NCI-H69 (cell line): ENCODE measurements around the gene TFCP2.
"Not testable (repeated sequence)": the region's sequence is repeated elsewhere in the genome, so short reads cannot be mapped to it uniquely, and the experiment has no call there.

ENCODE experiments used
- DNase-seq: peaks from one replicate; lab custom pipeline; 2025; lab: John Stamatoyannopoulos, UW

TFCP2 gene

DNA sequence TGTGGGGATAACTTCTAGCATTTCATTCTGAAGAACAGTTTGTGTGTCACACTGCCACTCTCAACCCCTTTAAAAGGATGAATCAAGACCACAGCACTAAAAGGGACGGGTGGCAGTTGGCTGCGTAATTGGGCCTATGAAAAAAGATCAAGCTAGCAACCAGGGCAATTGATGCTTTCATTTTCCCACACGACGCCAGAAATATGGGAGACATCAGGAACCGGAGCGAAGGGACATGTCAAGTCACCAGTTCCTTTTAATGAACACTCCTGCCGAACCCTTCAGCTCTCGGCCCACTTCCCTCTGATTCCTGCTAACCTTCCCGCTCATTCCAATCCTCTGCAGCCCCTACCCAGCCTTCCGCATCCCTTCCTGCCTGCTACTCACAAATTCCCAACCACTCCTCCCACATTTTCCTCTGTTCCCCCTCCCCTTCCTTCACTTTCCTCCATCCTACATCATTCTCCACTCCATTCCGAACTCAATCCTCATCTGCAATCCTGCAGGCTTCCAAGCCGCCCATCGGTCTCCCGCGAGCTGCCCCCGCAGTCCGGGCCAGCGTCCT, 90.3 kb downstream of the TFCP2 start:
- peak; percentile 70 for DNase-seq

DNA sequence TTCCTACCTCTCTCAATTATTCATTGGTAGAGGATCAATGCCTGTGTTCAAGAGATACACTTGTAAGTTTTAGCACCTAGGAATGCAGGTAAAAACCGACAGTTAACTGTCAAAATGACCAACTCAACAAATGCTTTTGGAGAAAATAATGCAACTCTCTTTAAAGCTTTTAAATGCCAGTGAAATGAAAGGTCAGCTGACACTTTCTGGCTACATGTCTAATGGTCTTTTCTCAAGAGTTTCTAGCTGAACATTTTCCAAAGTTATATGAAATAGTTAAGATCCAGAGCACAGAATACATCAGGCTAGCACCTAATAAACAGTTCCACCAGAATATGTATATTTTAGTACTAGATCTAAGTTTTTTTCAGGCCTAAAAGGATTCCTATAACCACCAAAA, 91.5 kb downstream of the TFCP2 start:
- DNase-seq, result no peak

- no peak for DNase-seq
Observed at GRCh38 chr12:51080136-51080535, 92.8 kb downstream of the TFCP2 start.

DNA sequence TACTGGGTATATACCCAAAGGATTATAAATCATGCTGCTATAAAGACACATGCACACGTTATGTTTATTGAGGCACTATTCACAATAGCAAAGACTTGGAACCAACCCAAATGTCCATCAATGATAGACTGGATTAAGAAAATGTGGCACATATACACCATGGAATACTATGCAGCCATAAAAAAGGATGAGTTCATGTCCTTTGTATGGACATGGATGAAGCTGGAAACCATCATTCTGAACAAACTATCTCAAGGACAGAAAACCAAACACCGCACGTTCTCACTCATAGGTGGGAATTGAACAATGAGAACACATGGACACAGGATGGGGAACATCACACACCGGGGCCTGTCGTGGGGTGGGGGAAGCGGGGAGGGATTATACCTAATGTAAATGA, 94.1 kb downstream of the TFCP2 start:
- not testable (repeated sequence) for DNase-seq

GRCh38 chr12:51078346-51078745, 94.6 kb downstream of the TFCP2 start:
- not testable (repeated sequence) for DNase-seq

GRCh38 chr12:51077930-51078329, 95.0 kb downstream of the TFCP2 start:
- DNase-seq, result no peak

- DNase-seq, result no peak
Observed at GRCh38 chr12:51076236-51076930, 96.6 kb downstream of the TFCP2 start.

DNA sequence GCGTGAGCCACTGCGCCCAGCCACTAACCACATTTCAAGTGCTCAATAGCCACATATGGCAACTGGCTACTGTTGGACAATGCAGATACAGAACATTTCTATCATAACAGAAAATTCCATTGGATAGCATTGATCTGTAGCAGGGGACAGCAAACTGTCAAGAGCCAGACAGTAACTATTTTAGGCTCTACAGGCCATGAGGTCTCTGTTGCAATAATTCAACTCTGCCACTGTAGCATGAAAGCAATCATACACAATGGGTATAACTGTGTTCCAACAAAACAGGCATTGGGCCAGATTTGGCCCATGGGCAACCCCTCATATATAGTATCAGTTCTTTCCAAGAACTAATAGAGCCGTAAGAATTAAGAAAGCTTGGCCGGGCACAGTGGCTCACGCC, 97.5 kb downstream of the TFCP2 start:
- DNase-seq, result no peak

DNA sequence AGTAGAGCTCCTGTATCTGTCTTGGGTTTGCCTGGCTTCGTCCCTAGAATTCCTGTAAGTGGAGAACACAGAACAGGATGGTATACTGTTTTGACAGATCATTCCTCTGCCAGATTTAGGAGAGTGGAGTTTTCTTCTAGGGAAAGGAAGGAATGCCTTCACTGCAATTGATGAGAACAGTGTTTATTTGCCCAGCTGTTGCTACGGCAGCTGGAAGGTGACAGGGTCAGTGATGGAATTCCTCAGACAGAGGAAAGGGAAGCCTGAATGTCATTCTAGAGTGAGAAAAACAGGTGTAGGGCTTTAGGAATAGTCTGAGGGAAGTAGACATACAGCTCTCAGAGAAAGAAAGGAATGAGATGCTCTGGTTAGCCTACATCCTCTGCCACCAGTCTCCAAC, 101.3 kb downstream of the TFCP2 start:
- no peak for DNase-seq

DNA sequence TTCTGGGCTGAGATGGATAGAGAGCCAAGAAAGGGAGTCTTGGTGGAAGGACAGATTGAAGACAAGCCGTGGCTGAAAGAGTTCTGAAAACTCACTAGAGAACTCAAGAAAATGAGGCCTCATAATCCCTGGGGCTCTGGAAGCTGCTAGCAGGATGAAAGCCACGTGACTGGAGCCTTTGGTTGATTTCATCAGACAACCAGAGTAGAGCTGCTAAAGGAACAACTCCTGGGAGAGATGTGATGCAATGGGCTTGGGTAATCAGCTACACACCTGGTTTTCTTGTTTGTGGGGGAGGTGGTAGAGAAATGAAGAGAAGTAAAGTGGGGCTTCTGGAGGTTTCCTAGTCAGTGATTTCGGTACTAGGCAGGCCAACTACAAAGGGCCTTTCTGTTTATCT, 102.9 kb downstream of the TFCP2 start:
- no peak for DNase-seq

GRCh38 chr12:51067771-51068170, 105.2 kb downstream of the TFCP2 start:
- no peak for DNase-seq

- DNase-seq, result no peak
Observed at GRCh38 chr12:51067229-51067628, 105.7 kb downstream of the TFCP2 start.

- no peak for DNase-seq
Observed at GRCh38 chr12:51065530-51065929, 107.4 kb downstream of the TFCP2 start.

GRCh38 chr12:51062631-51063397, 110.1 kb downstream of the TFCP2 start:
- DNase-seq, result no peak

DNA sequence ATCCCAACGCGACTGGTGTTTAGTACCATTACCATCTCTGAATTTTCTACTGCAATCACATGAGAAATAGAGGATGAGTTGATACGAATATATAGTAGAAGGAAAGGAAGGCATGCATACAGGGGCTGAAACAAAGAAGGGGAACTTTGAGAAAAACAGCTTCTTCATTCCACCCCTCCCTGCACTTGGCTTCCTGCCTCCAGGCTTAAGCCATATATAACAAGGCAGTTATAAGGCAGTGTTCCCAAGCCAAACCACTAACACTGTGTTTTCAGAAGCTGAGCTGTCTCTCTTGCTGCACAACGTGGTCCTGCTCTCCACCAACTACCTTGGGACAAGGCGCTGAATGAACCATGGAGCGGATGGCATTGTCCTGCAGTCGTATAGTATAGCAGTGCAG, 113.8 kb downstream of the TFCP2 start:
- no peak for DNase-seq

DNA sequence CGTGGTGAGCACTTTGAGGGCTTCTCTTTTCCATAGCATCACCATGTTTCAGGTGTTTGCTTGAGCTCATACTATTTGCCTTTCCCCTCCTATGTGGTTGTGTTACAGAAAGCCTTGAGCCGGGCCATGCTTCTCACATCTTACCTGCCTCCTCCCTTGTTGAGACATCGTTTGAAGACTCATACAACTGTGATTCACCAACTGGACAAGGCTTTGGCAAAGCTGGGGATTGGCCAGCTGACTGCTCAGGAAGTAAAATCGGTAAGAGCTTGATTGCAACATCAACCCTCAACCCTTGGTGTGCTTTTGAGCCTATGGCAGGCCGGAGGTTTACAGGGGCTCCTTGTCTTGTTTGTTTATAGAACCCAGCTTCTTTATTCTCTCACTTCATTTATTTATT, 116.7 kb downstream of the TFCP2 start:
- no peak for DNase-seq

GRCh38 chr12:51055060-51055459, 117.9 kb downstream of the TFCP2 start:
- DNase-seq, result no peak

- no peak for DNase-seq
Observed at GRCh38 chr12:51051787-51052186, 121.1 kb downstream of the TFCP2 start.

GRCh38 chr12:51049525-51049924, 123.4 kb downstream of the TFCP2 start:
- DNase-seq, result no peak

DNA sequence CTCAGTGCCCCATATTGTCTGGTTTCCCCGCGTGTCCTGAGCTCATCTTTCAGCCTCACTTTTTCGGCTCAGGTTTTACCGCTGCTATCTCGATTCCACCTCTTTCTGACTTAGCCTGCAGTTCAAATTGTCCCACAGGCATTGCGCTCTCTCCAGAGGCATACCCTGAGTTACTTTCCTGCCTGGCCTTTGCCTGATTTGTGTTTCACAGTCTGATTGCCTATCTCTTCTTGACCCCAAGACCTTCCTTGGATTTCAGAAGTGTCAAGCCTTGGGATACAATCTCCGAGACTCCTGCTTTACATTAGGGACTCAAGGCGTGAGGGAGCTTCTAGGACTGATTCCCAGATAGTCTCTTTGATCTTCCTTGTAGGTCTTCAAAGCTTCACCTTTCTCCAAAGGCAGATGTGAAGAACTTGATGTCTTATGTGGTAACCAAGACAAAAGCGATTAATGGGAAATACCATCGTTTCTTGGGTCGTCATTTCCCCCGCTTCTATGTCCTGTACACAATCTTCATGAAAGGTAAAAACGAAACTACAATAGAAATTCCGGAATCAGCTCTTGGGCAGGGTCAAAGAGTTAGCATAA, 124.2 kb downstream of the TFCP2 start:
- DNase-seq, result peak; percentile 49

- DNase-seq, result peak; percentile 99
Observed at GRCh38 chr12:51047655-51048540, 125.0 kb downstream of the TFCP2 start, which contains the start of gene LETMD1. LETMD1 (plus strand) TSS chr12:51048327; CDS start chr12:51048357, 30 bp downstream.
